Common myeloid progenitor, CD34-positive (primary cell): ENCODE data around the gene ZNF827.

Source experiments
- CTCF ChIA-PET: fragments of 350-600 bp; sonication (Branson Sonifier 250); formaldehyde crosslinking; loops from one replicate; lab custom pipeline; 2021; ENCODE audit warnings: antibody characterized with exemption; lab: Charles Lee
- POLR2A ChIA-PET: fragments of 350-600 bp; sonication (Branson Sonifier 250); formaldehyde crosslinking; loops from one replicate; lab custom pipeline; 2021; ENCODE audit warnings: antibody characterized with exemption; lab: Charles Lee
- DNase-seq, 3 donors: peaks; one replicate each; pipeline versions ENCODE4 v3.0.0 to v3.0.0-alpha.2; 2013
- H3K27ac ChIP-seq, 2 experiments: 1 replicate in 1 of 2; 2 replicates in 1 of 2; pipeline ENCODE4 v1.7.0; 2013; ENCODE audit warnings: inconsistent platforms in 2 of 2, low read length in 2 of 2, mild to moderate bottlenecking in 2 of 2, low read depth in 1 of 2, moderate library complexity in 1 of 2; ENCODE audit not compliant: severe bottlenecking in 2 of 2, insufficient read depth in 1 of 2, poor library complexity in 1 of 2
- H3K27me3 ChIP-seq, 5 experiments: replicated peaks in 2 of 5; 1 replicate in 3 of 5; 2 replicates in 2 of 5; pipeline versions ENCODE4 v1.6.1 to v1.7.0; 2013; ENCODE audit warnings: low read length in 4 of 5, mild to moderate bottlenecking in 2 of 5, moderate library complexity in 2 of 5, inconsistent platforms in 1 of 5; ENCODE audit not compliant: insufficient read depth in 5 of 5, control insufficient read depth in 4 of 5
- H3K36me3 ChIP-seq, 4 experiments: 1 replicate in 2 of 4; 2 replicates in 2 of 4; pipeline versions ENCODE4 v1.6.1 to v1.7.0; 2013; ENCODE audit warnings: low read length in 3 of 4, control low read depth in 1 of 4, mild to moderate bottlenecking in 1 of 4; ENCODE audit not compliant: control insufficient read depth in 4 of 4, insufficient read depth in 4 of 4
- H3K4me1 ChIP-seq, 4 experiments: 1 replicate in 3 of 4; 2 replicates in 1 of 4; pipeline versions ENCODE4 v1.6.1 to v1.7.1; 2013; ENCODE audit warnings: low read length in 3 of 4, mild to moderate bottlenecking in 3 of 4, control low read depth in 1 of 4, inconsistent platforms in 1 of 4, moderate library complexity in 1 of 4; ENCODE audit not compliant: control insufficient read depth in 4 of 4, insufficient read depth in 4 of 4; ENCODE audit errors: control extremely low read depth in 1 of 4
- H3K4me3 ChIP-seq, 7 experiments: 1 replicate in 4 of 7; 2 replicates in 3 of 7; pipeline versions ENCODE4 v1.5.1 to v1.7.0; 2013; ENCODE audit warnings: mild to moderate bottlenecking in 7 of 7, low read length in 6 of 7, moderate library complexity in 6 of 7, inconsistent platforms in 2 of 7, low read depth in 2 of 7, control low read depth in 1 of 7; ENCODE audit not compliant: insufficient read depth in 4 of 7, control insufficient read depth in 1 of 7; ENCODE audit errors: extremely low read depth in 1 of 7
- H3K9me3 ChIP-seq, 5 experiments: 1 replicate in 4 of 5; 2 replicates in 1 of 5; pipeline versions ENCODE4 v1.6.1 to v1.7.1; 2013; ENCODE audit warnings: low read length in 4 of 5, mild to moderate bottlenecking in 2 of 5, inconsistent platforms in 1 of 5, low read depth in 1 of 5, moderate library complexity in 1 of 5; ENCODE audit not compliant: control insufficient read depth in 4 of 5, insufficient read depth in 2 of 5; ENCODE audit errors: control extremely low read depth in 1 of 5
- WGBS: methylation state at CpG from one replicate; pipeline ENCODE4 v1.1.5; 2013; ENCODE audit not compliant: insufficient coverage; 5-methylcytosine and 5-hydroxymethylcytosine counted together

Gene ZNF827

GRCh38 chr4:145933134-145933533 is 5.5 kb downstream of the ZNF827 start:
- Histone ChIP-seq H3K4me1 (peaks cover 12 to 29% (median 19%) of the 10 kb centered on the region in 4 experiments), H3K4me3 (no peak overlapping the region), H3K27me3 (no peaks in the 10 kb centered on the region), H3K9me3 (no peaks in the 10 kb centered on the region), H3K36me3 (no peaks in the 10 kb centered on the region), H3K27ac (no peak overlapping the region)
- ChIA-PET POLR2A (no interaction called here), CTCF (interaction anchor here (0.7 to 1.4 kb wide), 2 partner anchors 11 to 15 kb away, joined by 3 to 4 read pairs; no protein-coding TSS in a partner anchor)
- WGBS, result no CpG with 5 or more reads among the region's 2 CpGs
- no peak for DNase-seq

- H3K36me3 ChIP-seq, result no peaks in the 10 kb centered on the region
- peaks cover 14 to 37% (median 24%) of the 10 kb centered on the region in 4 experiments for H3K4me1 ChIP-seq
- H3K27me3 ChIP-seq, result no peaks in the 10 kb centered on the region
- CTCF ChIA-PET, result interaction anchor here (0.6 to 2.2 kb wide), 7 partner anchors 9 to 130 kb away, joined by 3 to 6 read pairs (median 3); no protein-coding TSS in a partner anchor
- no peaks in the 10 kb centered on the region for H3K9me3 ChIP-seq
- WGBS, result no CpG with 5 or more reads among the region's 2 CpGs
- no peak for DNase-seq
- no peak overlapping the region for H3K4me3 ChIP-seq
- no peak overlapping the region for H3K27ac ChIP-seq
- POLR2A ChIA-PET, result no interaction called here
Measured at GRCh38 chr4:145931403-145931802, 7.2 kb downstream of the ZNF827 start.

DNA sequence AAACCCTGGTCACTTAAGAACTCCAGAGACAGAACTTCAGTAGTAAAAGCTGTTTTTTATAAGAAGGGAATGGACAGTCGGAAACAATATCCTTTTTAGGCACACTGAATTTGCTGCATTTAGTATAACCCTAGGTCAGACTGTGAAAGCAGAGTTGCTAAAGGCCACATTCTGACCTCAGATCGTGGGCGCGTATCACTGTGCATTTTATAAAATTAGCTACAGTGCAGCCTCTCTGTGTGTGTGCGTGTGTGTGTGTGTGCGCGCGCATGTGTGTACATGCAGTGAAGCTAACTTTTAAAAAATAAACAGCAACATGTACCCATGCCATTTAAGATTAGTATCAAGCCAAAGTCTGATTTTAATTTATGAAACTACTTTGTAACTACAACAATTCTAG is 8.0 kb downstream of the ZNF827 start:
- CTCF ChIA-PET, result interaction anchor here (0.9 to 2.2 kb wide), 5 partner anchors 9 to 43 kb away, joined by 3 to 6 read pairs (median 3); no protein-coding TSS in a partner anchor
- Histone ChIP-seq H3K36me3 (no peaks in the 10 kb centered on the region), H3K27ac (no peak overlapping the region), H3K4me1 (peaks cover 14 to 36% (median 18%) of the 10 kb centered on the region in 4 experiments), H3K27me3 (no peaks in the 10 kb centered on the region), H3K4me3 (no peak overlapping the region), H3K9me3 (no peaks in the 10 kb centered on the region)
- POLR2A ChIA-PET, result interaction anchor here (0.8 kb wide), 1 partner anchor 61 kb away, joined by 3 read pairs; no protein-coding TSS in a partner anchor
- DNase-seq, result no peak
- 90% methylated on average over 4 of the region's 8 CpGs for WGBS

DNA sequence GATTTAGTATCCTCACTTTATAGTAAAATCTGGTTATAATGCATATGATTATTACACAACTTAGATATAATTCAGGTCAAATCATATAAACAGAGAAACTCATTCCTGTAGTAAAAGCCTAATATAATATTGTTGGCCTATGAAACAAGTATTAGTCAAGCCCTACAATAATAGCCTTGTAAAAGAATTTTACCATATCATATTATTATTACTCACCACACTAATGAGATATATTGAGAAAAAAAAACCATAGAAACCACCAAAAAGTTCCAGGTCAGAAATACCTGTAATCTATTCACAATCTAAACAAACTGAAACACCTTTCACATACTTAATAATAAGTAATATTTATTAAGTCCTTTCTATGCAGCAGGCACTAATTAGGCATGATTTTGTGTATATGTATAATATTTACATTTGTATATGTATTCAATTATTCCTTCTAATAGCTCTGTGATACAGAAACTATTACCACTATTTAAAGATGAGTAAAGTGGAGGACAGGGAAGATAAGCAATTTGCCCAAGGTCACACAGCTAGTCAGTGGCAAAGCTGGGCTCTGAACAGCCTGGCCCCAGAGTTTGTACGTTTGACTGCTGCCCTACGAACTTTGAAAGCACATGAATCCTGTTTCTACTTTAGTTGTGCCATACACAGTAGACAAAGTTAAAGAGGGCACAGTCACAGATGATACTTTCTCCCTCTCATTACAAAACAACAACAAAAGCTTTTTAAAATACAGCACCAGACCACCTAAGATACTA is 9.0 kb downstream of the ZNF827 start:
- Histone ChIP-seq H3K4me1 (peaks cover 5 to 26% (median 10%) of the 10 kb centered on the region in 4 experiments), H3K9me3 (peaks cover 0 to 4% (median 0%) of the 10 kb centered on the region in 5 experiments), H3K27me3 (no peaks in the 10 kb centered on the region), H3K36me3 (no peaks in the 10 kb centered on the region), H3K27ac (no peak overlapping the region), H3K4me3 (no peak overlapping the region)
- WGBS, result 100% methylated on average over 2 of the region's 2 CpGs
- no peak for DNase-seq
- POLR2A ChIA-PET, result no interaction called here
- CTCF ChIA-PET, result interaction anchor here (0.5 to 2.2 kb wide), 2 partner anchors 11 to 13 kb away, joined by 3 to 6 read pairs; no protein-coding TSS in a partner anchor

- WGBS, result 100% methylated on average over 6 of the region's 8 CpGs
- peaks cover 0 to 6% (median 0%) of the 10 kb centered on the region in 4 experiments for H3K36me3 ChIP-seq
- peaks cover 0 to 5% (median 0%) of the 10 kb centered on the region in 5 experiments for H3K9me3 ChIP-seq
- H3K4me1 ChIP-seq, result peaks cover under 1 to 18% (median 5%) of the 10 kb centered on the region in 4 experiments
- POLR2A ChIA-PET, result no interaction called here
- DNase-seq, result no peak
- H3K4me3 ChIP-seq, result no peak overlapping the region
- no peaks in the 10 kb centered on the region for H3K27me3 ChIP-seq
- H3K27ac ChIP-seq, result no peak overlapping the region
- CTCF ChIA-PET, result interaction anchor here (1.9 kb wide), 1 partner anchor 8 kb away, joined by 4 read pairs; no protein-coding TSS in a partner anchor
Measured at GRCh38 chr4:145928748-145929147, 9.9 kb downstream of the ZNF827 start.

- WGBS, result 15% methylated on average over 5 of the region's 7 CpGs
- peaks cover 0 to 5% (median 0%) of the 10 kb centered on the region in 5 experiments for H3K9me3 ChIP-seq
- peak in 1 of 3 donors; percentile 46 for DNase-seq
- H3K27me3 ChIP-seq, result no peaks in the 10 kb centered on the region
- peaks cover 0 to 16% (median 5%) of the 10 kb centered on the region in 4 experiments for H3K4me1 ChIP-seq
- CTCF ChIA-PET, result interaction anchor here (0.8 to 2.5 kb wide), 5 partner anchors 10 to 40 kb away, joined by 3 to 9 read pairs (median 4); no protein-coding TSS in a partner anchor
- H3K27ac ChIP-seq, result peak overlapping the region in 1 of 2 experiments; percentile 19
- H3K36me3 ChIP-seq, result peaks cover 0 to 6% (median 0%) of the 10 kb centered on the region in 4 experiments
- POLR2A ChIA-PET, result no interaction called here
- peak overlapping the region in 1 of 7 experiments; percentile 37 for H3K4me3 ChIP-seq
Measured at GRCh38 chr4:145927030-145927429, 11.6 kb downstream of the ZNF827 start.
